Neural progenitor cell (in vitro differentiated cells): ENCODE results near the gene FAM135A.

Source experiments
- CTCF ChIP-seq: fragments of 200-600 bp; sonication (generic); IDR thresholded peaks from 2 replicates; pipeline ENCODE4 v1.5.1; 2017; ENCODE audit warnings: antibody characterized with exemption, mild to moderate bottlenecking
- EZH2 ChIP-seq: fragments of 200-600 bp; sonication (generic); IDR thresholded peaks from 2 replicates; pipeline ENCODE4 v1.6.1; 2017; ENCODE audit warnings: antibody characterized with exemption, mild to moderate bottlenecking, moderate library complexity
- EZH2phosphoT487 ChIP-seq: fragments of 200-600 bp; sonication (generic); IDR thresholded peaks from 2 replicates; pipeline ENCODE4 v1.6.1; 2017; ENCODE audit warnings: antibody characterized with exemption

GRCh38 chr6:70547313-70547712 is 134.0 kb downstream of the FAM135A start:
- TF ChIP-seq CTCF (peak; percentile 59), EZH2phosphoT487 (no peak), EZH2 (no peak)
